Peyer's patch (tissue), 4 donors: ENCODE data around the gene REEP6.

Experiments
- POLR2A ChIP-seq, 2 donors: fragments of 450-650 bp; IDR thresholded peaks; one replicate each; pipeline ENCODE4 v1.5.1; 2017; ENCODE audit warnings: antibody characterized with exemption in 2 of 2, mild to moderate bottlenecking in 2 of 2, moderate library complexity in 2 of 2
- TF ChIP-seq, protein P1 (sequence below), 6 experiments: fragments of 450-650 bp in 4 of 6; fragments of 200-600 bp in 2 of 6; sonication (generic) in 1 of 6; IDR thresholded peaks; one replicate each; pipeline ENCODE4 v1.5.1; 2017 to 2019; ENCODE audit warnings: antibody characterized with exemption in 6 of 6, mild to moderate bottlenecking in 3 of 6, moderate library complexity in 1 of 6

GRCh38 chr19:1452802-1453524 is 38.0 kb upstream of the REEP6 start:
- TF ChIP-seq, protein P1, sequence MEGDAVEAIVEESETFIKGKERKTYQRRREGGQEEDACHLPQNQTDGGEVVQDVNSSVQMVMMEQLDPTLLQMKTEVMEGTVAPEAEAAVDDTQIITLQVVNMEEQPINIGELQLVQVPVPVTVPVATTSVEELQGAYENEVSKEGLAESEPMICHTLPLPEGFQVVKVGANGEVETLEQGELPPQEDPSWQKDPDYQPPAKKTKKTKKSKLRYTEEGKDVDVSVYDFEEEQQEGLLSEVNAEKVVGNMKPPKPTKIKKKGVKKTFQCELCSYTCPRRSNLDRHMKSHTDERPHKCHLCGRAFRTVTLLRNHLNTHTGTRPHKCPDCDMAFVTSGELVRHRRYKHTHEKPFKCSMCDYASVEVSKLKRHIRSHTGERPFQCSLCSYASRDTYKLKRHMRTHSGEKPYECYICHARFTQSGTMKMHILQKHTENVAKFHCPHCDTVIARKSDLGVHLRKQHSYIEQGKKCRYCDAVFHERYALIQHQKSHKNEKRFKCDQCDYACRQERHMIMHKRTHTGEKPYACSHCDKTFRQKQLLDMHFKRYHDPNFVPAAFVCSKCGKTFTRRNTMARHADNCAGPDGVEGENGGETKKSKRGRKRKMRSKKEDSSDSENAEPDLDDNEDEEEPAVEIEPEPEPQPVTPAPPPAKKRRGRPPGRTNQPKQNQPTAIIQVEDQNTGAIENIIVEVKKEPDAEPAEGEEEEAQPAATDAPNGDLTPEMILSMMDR (IDR thresholded peaks at IDR 0.05) = no peak
- no peak for TF ChIP-seq POLR2A (IDR thresholded peaks at IDR 0.05)
